GM23248 (cell line): ENCODE results near the gene TRAF1.

ENCODE experiments used
- EZH2 ChIP-seq: fragments of 200-600 bp; sonication (generic); IDR thresholded peaks from 2 replicates; pipeline ENCODE4 v1.6.1; 2018; ENCODE audit warnings: antibody characterized with exemption, mild to moderate bottlenecking; ENCODE audit not compliant: insufficient read depth, poor library complexity, severe bottlenecking
- EZH2phosphoT487 ChIP-seq: fragments of 200-600 bp; sonication (generic); IDR thresholded peaks from 2 replicates; pipeline ENCODE4 v1.6.1; 2018; ENCODE audit warnings: antibody characterized with exemption, moderate library complexity, mild to moderate bottlenecking, low read depth; ENCODE audit not compliant: insufficient read depth

- no peak for TF ChIP-seq EZH2phosphoT487
- TF ChIP-seq EZH2 = no peak
These were observed 11.0 kb upstream of the TRAF1 start for GRCh38 chr9:120937596-120937995.
